LHCN-M2 (cell line): ENCODE data around the gene C2orf80. TPM values are rescaled to one million over a fixed set of nuclear protein-coding genes. Genes with fewer than 3 reads are reported as not detected.
"Not testable (repeated sequence)": the region's sequence is repeated elsewhere in the genome, so short reads cannot be mapped to it uniquely, and the experiment has no call there.

Source experiments
- DNase-seq: peaks from one replicate; pipeline ENCODE4 v3.0.0-alpha.2; 2012; ENCODE audit warnings: low read depth
- total RNA-seq: library from RNA; depleted of rRNA; stranded (reverse); fragments of >200 nt; gene quantifications from 2 replicates; pipeline ENCODE4 v1.2.3, GENCODE V29; 2014; rRNA removed

Gene C2orf80
- total RNA-seq, 1 experiment from 2014 or later: not detected

GRCh38 chr2:208135794-208136715 is 53.8 kb downstream of the C2orf80 start:
- no peak for DNase-seq

- no peak for DNase-seq
These were observed 54.8 kb downstream of the C2orf80 start for GRCh38 chr2:208134928-208135586.

DNA sequence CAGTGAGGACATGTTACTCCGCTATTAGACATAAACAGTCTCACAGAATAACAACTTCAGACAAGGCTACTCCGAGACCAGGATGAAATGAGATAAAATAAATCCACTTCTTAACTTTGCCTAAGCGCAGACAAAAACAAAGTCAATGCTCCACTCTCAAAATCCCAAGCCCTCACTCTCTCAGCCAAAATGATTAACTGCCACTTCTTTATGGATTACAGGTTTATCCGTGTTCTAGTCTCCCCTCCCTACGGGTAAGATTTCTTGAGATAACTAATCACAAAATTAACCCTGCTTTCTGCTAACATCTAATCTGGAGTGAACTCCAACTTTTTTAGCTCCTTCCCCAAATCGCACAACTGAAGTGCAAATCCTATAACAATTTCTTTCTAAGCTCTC is 59.1 kb downstream of the C2orf80 start:
- DNase-seq: no peak

- no peak for DNase-seq
These were observed 59.8 kb downstream of the C2orf80 start, which contains the start of gene CRYGC for GRCh38 chr2:208129744-208130711. CRYGC (minus strand) TSS chr2:208129828; CDS start chr2:208129792, 36 bp downstream.

GRCh38 chr2:208128136-208128535 is 61.7 kb downstream of the C2orf80 start:
- DNase-seq: no peak

- no peak for DNase-seq
These were observed 62.7 kb downstream of the C2orf80 start for GRCh38 chr2:208127090-208127489.

- no peak for DNase-seq
These were observed 64.6 kb downstream of the C2orf80 start for GRCh38 chr2:208125251-208125650.

GRCh38 chr2:208124013-208124715 is 65.7 kb downstream of the C2orf80 start, which contains the start of gene CRYGD:
CRYGD (minus strand) TSS chr2:208124524; CDS start chr2:208124473, 51 bp downstream.
- not testable (repeated sequence) for DNase-seq

DNA sequence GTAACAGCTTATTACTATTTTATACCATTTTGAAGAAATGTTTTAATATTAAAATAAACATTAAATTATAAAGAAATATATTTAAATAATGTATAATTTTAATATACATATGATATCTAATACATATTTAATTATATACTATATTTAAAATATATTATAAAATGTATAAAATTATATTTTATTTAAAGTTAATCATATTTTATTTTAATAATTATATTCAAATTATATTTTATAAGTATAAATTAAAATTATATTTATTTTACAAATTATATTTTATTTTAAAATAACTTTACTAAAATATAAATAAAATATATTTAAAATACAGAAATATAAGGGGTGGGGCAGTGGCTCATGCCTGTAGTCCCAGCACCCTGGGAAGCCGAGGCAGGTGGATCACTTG is 67.6 kb downstream of the C2orf80 start:
- no peak for DNase-seq

DNA sequence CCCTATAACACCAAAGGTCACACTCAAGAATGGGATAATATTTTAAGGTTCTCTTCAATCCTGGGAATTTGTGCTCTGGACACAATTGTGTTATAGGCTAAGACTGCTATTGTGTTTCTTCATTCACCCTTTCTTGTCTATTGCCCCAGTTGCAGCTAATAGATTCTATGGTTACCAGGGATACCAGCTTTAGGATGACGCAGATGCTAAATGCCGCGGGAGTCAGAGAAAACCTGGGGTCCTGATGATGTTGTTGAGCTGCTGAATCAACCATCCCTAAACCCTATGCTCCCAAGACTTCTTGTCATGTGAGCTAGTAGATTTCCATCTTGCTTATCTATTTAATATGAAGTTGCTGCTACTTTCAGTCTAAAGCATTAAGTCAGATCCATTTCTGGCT is 70.9 kb downstream of the C2orf80 start:
- DNase-seq: no peak

DNA sequence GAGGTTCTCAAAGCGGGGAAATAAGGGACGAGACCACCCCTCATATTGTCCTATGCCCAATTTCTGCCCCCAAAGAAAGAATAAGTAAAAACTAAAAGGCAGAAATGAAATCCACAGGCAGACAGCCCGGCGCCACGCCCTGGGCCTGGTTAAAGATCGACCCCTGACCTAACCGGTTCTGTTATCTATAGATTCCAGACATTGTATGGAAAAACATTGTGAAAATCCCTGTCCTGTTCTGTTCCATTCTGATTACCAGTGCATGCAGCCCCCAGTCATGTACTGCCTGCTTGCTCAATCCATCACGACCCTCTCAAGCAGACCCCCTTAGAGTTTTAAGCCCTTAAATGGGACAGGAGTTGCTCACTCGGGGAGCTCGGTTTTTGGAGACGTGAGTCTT is 72.4 kb downstream of the C2orf80 start:
- not testable (repeated sequence) for DNase-seq

Other genes starting within 250 kb of the C2orf80 start
- gene PLEKHM3, start 164.5 kb downstream of the C2orf80 start, total RNA-seq: 3.7 and 7.5 TPM in 2 replicates
- not detected in 2 replicates for gene CRYGD, start 65.5 kb downstream of the C2orf80 start, total RNA-seq
- not detected in 2 replicates for gene CRYGC, start 60.2 kb downstream of the C2orf80 start, total RNA-seq
- gene CRYGB, start 43.9 kb downstream of the C2orf80 start, total RNA-seq: not detected in 2 replicates
- not detected in 2 replicates for gene CRYGA, start 26.4 kb downstream of the C2orf80 start, total RNA-seq
- 73.2 and 86.5 TPM in 2 replicates for gene IDH1, start 65.0 kb upstream of the C2orf80 start, total RNA-seq
- 17.2 and 20.9 TPM in 2 replicates for gene PIKFYVE, start 76.2 kb upstream of the C2orf80 start, total RNA-seq
- not detected in 2 replicates for gene PTH2R, start 216.8 kb upstream of the C2orf80 start, total RNA-seq